ACC112 (cell line): ENCODE data around the gene C20orf144.
A peak's percentile ranks its signal among the peaks of the same experiment; 100 is the strongest.
"Not testable (repeated sequence)": the region's sequence is repeated elsewhere in the genome, so short reads cannot be mapped to it uniquely, and the experiment has no call there.

Experiments
- H2AFZ ChIP-seq: fragments of 200-600 bp; sonication (generic); one replicate; pipeline ENCODE4 v1.6.0; 2017; ENCODE audit warnings: antibody characterized with exemption, low read length; ENCODE audit not compliant: unreplicated experiment
- H3K27ac ChIP-seq: fragments of 200-600 bp; sonication (generic); 2 replicates; pipeline ENCODE4 v1.5.1; 2014; ENCODE audit warnings: low read depth, mild to moderate bottlenecking, antibody characterized with exemption, low read length, moderate library complexity
- H3K27me3 ChIP-seq: fragments of 200-600 bp; sonication (generic); 2 replicates; pipeline ENCODE4 v1.6.1; 2014; ENCODE audit warnings: mild to moderate bottlenecking, antibody characterized with exemption, low read length, moderate library complexity, mixed read lengths; ENCODE audit not compliant: insufficient read depth
- H3K36me3 ChIP-seq: fragments of 200-600 bp; sonication (generic); 2 replicates; pipeline ENCODE4 v1.6.1; 2016; ENCODE audit warnings: mild to moderate bottlenecking, antibody characterized with exemption, low read length, moderate library complexity, mixed read lengths; ENCODE audit not compliant: insufficient read depth
- H3K4me1 ChIP-seq: fragments of 200-600 bp; sonication (generic); one replicate; pipeline ENCODE4 v1.6.1; 2016; ENCODE audit warnings: low read length, mixed read lengths; ENCODE audit not compliant: insufficient read depth, unreplicated experiment, control insufficient read depth
- H3K4me3 ChIP-seq: fragments of 200-600 bp; sonication (generic); 2 replicates; pipeline ENCODE4 v1.5.1; 2014; ENCODE audit warnings: mild to moderate bottlenecking, low read depth, low read length
- H3K79me2 ChIP-seq: fragments of 200-600 bp; sonication (generic); one replicate; pipeline ENCODE4 v1.6.0; 2016; ENCODE audit warnings: low read length; ENCODE audit not compliant: control insufficient read depth, unreplicated experiment, insufficient read depth

C20orf144 gene

GRCh38 chr20:33662172-33662571 lies at the start of gene C20orf144:
Gene C20orf144, plus strand, starts transcription at chr20:33662327. Its CDS starts 19 bp downstream, at chr20:33662346.
- peak within 1 kb of the TSS; percentile 63 for H2AFZ ChIP-seq
- peak within 1 kb of the TSS; percentile 93 for H3K4me3 ChIP-seq
- H3K79me2 ChIP-seq, result no peaks in the 10 kb centered on the region
- H3K27me3 ChIP-seq, result no peaks in the 10 kb centered on the region
- peak within 1 kb of the TSS; percentile 63; the same call in 1 of the 2 replicates for H3K27ac ChIP-seq
- peaks cover 18% of the 10 kb centered on the region for H3K4me1 ChIP-seq
- no peaks in the 10 kb centered on the region for H3K36me3 ChIP-seq

- H3K4me3 ChIP-seq, result no peak overlapping the region
These were observed 40.3 kb upstream of the C20orf144 start for GRCh38 chr20:33621717-33622400.

GRCh38 chr20:33622705-33623365 lies 39.3 kb upstream of the C20orf144 start:
- no peaks in the 10 kb centered on the region for H3K4me1 ChIP-seq
- no peak overlapping the region for H3K4me3 ChIP-seq
- H3K36me3 ChIP-seq, result peaks cover 5% of the 10 kb centered on the region; the same call in 1 of the 2 replicates
- H3K27me3 ChIP-seq, result no peaks in the 10 kb centered on the region
- H3K27ac ChIP-seq, result no peak overlapping the region
- H3K79me2 ChIP-seq, result no peaks in the 10 kb centered on the region
- no peak overlapping the region for H2AFZ ChIP-seq

More at GRCh38 chr20:33621717-33622400, 40.3 kb upstream of the C20orf144 start:
- Histone ChIP-seq H2AFZ (no peak overlapping the region), H3K36me3 (no peaks in the 10 kb centered on the region), H3K79me2 (no peaks in the 10 kb centered on the region), H3K4me1 (no peaks in the 10 kb centered on the region), H3K27ac (no peak overlapping the region), H3K27me3 (no peaks in the 10 kb centered on the region)

DNA sequence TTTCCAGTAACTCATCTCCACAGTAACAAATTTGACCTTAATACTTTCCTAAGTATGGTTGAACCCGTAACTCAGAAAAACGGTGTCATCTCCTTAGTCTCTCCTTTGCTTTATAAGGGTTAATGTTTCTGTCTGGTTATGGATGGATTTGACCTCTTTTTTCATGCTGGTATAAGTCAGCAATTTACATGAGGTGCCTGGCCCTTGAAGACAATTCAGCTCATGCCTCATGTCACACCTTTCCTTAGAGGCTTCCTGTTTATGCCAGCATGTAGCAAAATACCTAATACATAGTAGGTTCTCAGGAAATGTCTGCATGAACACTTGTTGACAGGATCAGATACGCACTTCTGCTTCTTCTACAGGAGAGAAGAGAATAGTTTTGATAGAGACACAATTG lies 37.7 kb upstream of the C20orf144 start:
- no peak overlapping the region for H3K4me3 ChIP-seq
- no peaks in the 10 kb centered on the region for H3K4me1 ChIP-seq
- no peaks in the 10 kb centered on the region for H3K79me2 ChIP-seq
- no peak overlapping the region for H2AFZ ChIP-seq
- peaks cover 7% of the 10 kb centered on the region; the same call in 1 of the 2 replicates for H3K36me3 ChIP-seq
- H3K27me3 ChIP-seq, result no peaks in the 10 kb centered on the region
- H3K27ac ChIP-seq, result no peak overlapping the region

GRCh38 chr20:33626190-33626589 lies 35.9 kb upstream of the C20orf144 start:
- Histone ChIP-seq H3K36me3 (peaks cover 7% of the 10 kb centered on the region; the same call in 1 of the 2 replicates), H3K79me2 (no peaks in the 10 kb centered on the region), H3K4me3 (no peak overlapping the region), H3K27me3 (no peaks in the 10 kb centered on the region), H3K27ac (no peak overlapping the region), H3K4me1 (no peaks in the 10 kb centered on the region), H2AFZ (no peak overlapping the region)

- H3K79me2 ChIP-seq, result no peaks in the 10 kb centered on the region
- H3K27me3 ChIP-seq, result no peaks in the 10 kb centered on the region
- H3K4me3 ChIP-seq, result no peak overlapping the region
- no peaks in the 10 kb centered on the region for H3K4me1 ChIP-seq
- no peak overlapping the region for H2AFZ ChIP-seq
- H3K36me3 ChIP-seq, result peaks cover 7% of the 10 kb centered on the region; the same call in 1 of the 2 replicates
- H3K27ac ChIP-seq, result no peak overlapping the region
These were observed 34.4 kb upstream of the C20orf144 start for GRCh38 chr20:33627577-33628216.

DNA sequence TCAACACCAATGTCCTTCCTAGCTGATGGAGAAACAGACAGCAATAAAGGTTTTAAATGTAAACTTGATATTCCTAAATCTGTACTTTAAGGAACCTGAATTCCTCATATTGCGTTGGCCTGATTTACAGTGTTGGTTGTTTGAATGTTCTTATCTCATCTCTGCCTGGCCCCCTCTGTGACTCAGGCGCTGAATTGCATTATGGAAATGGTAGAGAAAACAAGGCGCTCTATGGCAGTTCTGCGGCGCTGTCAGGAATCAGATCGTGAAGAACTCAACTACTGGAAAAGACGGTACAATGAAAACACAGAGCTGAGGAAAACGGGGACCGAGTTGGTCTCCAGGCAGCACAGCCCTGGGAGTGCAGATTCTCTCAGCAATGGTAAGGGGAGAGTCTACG lies 32.6 kb upstream of the C20orf144 start:
- Histone ChIP-seq H3K79me2 (no peaks in the 10 kb centered on the region), H2AFZ (no peak overlapping the region), H3K36me3 (peaks cover 7% of the 10 kb centered on the region; the same call in 1 of the 2 replicates), H3K4me1 (no peaks in the 10 kb centered on the region), H3K27ac (no peak overlapping the region), H3K4me3 (no peak overlapping the region), H3K27me3 (no peaks in the 10 kb centered on the region)

GRCh38 chr20:33629979-33630378 lies 32.1 kb upstream of the C20orf144 start:
- H3K79me2 ChIP-seq, result no peaks in the 10 kb centered on the region
- no peak overlapping the region for H3K27ac ChIP-seq
- H3K36me3 ChIP-seq, result peaks cover 7% of the 10 kb centered on the region; the same call in 1 of the 2 replicates
- H3K4me3 ChIP-seq, result no peak overlapping the region
- H3K4me1 ChIP-seq, result no peaks in the 10 kb centered on the region
- H2AFZ ChIP-seq, result no peak overlapping the region
- no peaks in the 10 kb centered on the region for H3K27me3 ChIP-seq

GRCh38 chr20:33630507-33630906 lies 31.6 kb upstream of the C20orf144 start:
- Histone ChIP-seq H3K27ac (no peak overlapping the region), H3K36me3 (peaks cover 7% of the 10 kb centered on the region; the same call in 1 of the 2 replicates), H3K27me3 (no peaks in the 10 kb centered on the region), H3K4me3 (no peak overlapping the region), H3K4me1 (no peaks in the 10 kb centered on the region), H2AFZ (no peak overlapping the region), H3K79me2 (no peaks in the 10 kb centered on the region)

DNA sequence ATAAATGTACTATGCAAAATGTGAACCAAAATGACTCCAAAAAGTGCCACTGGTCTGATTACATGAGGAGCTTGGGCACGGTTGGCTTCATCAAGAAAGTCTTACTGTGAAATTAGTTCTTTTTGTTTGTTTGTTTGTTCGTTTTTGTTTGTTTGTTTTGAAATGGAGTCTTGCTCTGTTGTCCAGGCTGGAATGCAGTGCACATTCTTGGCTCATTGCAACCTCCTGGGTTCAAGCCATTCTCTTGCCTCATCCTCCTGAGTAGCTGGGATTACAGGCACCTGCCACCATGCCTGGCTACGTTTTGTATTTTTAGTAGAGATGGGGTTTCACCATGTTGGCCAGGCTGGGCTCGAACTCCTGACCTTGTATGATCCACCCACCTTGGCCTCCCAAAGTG lies 30.2 kb upstream of the C20orf144 start:
- not testable (repeated sequence) for H3K4me1 ChIP-seq, H3K36me3 ChIP-seq, H2AFZ ChIP-seq

More for the DNA sequence above, 30.2 kb upstream of the C20orf144 start:
- H3K27ac ChIP-seq, H3K79me2 ChIP-seq, H3K4me3 ChIP-seq, H3K27me3 ChIP-seq: not testable (repeated sequence)
